NCI-H69 (cell line): Measurements from ENCODE around the gene SPACA4.
"Not testable (repeated sequence)": the region's sequence is repeated elsewhere in the genome, so short reads cannot be mapped to it uniquely, and the experiment has no call there.

Experiments used
- DNase-seq: peaks from one replicate; lab custom pipeline; 2025; lab: John Stamatoyannopoulos, UW

The SPACA4 gene

GRCh38 chr19:48618916-48619691, 12.6 kb downstream of the SPACA4 start, which contains the start of the genes RPL18 and SPHK2:
Gene RPL18 (minus strand): TSS chr19:48619178. CDS start chr19:48619143, 35 bp downstream.
Gene SPHK2 (plus strand): TSS chr19:48619506. CDS start chr19:48620515, 1,009 bp downstream.
- DNase-seq, result peak; percentile 100

DNA sequence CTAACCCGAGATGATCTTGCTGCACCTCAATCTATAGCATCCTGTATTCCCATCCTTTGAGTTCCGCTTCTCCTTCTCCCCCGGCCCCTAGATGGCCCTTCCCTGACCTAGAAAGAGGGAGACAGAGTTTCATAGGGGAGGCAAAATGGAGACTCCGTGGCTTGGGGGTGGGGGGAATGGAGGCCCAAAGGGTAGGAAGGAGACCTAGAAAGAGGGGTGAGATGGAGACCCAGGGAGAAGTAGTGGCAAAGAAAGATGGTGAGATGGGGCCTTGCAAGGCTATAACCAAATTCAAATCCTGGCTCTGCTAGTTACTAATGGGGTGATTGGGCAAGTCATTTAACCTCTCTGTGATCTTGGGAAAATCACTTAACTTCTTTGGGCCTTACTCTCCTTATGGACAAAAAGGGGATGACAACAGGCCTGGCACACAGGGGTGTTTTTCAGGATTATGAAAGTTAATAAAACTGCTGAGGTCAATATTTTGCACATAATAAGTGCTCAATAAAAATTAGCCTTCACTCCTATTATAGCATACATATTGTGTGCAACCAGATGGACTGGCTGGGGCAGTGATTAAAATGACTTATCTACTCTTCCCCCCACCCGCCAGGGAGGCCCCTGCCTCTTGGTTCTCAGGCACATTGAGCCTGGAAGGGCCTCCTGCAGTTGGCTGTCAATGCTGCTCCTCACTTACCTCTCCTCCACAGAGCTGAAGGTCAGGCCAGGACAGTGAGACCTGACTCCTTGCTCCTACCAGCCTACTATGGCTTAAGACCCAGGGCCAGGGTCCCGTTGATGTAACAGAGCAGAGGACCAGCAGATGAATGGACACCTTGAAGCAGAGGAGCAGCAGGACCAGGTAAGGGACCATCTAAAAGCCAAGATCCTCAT, 13.4 kb downstream of the SPACA4 start:
- DNase-seq, result no peak

DNA sequence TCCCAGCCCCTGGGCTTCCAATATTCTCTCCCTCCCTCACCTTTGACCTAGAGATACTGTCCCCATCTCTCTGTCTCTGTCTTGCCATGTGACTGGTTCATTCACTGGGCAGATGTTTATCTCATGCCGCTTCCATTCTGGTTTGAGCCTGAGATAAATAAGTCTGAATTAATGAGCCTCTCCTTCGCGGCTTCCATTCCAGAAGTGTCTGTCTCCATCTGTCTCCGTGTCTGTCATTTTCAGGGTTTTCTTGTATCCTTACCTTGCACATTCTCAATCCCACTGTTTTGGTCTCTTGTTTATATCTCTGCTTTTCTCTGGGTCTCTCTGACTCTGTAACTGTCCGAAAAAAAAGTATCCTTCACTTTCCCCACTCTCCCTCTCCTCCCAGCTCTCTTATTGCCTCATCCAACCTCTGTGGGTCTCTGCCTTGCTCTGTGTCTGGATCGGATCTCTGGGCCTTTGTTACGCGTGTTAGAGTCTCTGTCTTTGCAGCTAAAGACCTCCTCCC, 17.1 kb downstream of the SPACA4 start:
- no peak for DNase-seq

GRCh38 chr19:48624067-48624594, 17.6 kb downstream of the SPACA4 start:
- DNase-seq, result peak; percentile 99

DNA sequence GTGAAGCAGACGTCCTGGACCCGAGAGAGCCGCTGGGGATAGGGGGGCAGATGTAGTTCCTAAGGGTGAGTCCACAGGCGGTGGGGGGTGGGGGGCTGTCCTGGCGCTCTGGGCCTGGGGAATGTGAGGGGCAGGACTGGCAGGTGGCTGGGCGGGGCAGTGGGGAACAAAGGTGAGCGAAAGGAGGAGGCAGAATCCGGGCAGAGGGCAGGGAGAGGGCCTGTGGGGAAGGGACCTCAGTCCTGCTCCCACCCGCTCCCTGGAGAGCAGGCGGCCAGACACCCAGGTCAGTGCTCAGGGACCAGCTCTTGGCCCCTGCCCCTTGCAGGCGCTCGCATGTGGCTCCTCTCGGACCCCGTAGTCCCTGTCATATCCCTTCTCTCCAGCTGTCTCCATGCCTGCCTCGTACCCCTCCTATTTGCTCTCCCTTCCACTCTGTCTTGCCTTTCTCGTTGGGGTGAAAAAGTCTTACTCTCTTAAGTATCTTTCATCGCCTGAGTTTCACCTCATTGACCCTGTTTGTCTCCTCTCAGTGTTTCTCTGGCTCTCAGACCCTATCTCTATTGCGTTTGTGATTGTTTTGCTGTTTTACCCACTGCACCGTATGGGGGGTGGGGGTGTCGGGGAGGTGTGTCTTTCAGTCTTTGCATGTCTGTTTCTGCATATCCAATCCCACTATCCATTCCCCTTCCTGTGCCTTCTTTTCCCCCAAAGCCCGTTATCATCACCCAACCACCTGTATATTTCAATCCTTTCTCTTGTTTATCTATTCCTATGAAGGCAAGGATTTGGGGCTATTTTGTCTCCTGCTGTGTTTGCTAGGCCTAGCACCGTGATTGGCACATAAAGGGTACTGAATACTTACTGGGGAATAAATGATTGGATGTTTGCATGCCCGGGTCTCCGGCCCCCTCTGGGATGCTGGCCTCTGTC, 18.5 kb downstream of the SPACA4 start:
- peak; percentile 32 for DNase-seq

DNA sequence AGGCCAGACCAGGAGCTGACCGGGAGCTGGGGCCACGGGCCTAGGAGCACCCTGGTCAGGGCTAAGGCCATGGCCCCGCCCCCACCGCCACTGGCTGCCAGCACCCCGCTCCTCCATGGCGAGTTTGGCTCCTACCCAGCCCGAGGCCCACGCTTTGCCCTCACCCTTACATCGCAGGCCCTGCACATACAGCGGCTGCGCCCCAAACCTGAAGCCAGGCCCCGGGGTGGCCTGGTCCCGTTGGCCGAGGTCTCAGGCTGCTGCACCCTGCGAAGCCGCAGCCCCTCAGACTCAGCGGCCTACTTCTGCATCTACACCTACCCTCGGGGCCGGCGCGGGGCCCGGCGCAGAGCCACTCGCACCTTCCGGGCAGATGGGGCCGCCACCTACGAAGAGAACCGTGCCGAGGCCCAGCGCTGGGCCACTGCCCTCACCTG, 19.4 kb downstream of the SPACA4 start:
- DNase-seq, result no peak

DNA sequence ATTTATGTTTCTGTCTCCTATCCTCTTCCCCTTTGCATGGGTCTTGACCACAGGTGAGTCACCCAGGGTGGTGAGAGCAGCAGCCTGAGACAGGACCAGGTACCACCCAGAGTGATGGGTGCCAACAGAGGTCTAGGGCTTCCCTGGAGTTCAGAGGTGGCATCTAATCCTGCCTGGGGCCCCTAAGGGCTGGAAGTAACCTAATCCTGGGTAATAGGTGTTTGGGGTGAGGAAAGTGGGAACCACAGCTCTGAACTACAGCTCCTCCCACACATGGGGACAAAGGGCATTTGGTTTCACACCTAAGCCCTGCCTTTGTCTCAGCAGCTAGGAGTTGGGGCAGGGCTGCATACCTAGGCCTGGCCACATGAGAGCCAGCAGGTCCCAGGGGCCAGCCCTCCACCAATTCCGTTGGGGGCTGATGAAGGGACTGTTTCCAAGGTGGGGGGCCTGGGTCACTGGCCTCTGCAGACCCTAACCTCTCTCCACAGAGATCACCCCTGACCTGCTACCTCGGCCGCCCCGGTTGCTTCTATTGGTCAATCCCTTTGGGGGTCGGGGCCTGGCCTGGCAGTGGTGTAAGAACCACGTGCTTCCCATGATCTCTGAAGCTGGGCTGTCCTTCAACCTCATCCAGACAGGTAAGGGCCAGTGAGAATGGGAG, 20.8 kb downstream of the SPACA4 start:
- no peak for DNase-seq

DNA sequence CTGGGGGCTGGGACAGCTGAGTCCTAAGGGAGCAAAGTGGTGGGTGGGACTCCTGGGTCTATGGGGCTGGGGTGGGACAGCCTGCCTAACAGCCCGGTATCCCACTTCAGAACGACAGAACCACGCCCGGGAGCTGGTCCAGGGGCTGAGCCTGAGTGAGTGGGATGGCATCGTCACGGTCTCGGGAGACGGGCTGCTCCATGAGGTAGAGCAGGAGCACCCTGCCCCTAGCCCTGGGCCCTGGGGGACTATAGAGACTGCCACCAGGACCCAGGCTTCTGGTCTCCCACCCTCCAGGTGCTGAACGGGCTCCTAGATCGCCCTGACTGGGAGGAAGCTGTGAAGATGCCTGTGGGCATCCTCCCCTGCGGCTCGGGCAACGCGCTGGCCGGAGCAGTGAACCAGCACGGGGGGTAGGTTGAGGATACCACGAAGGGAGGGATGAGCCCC, 21.3 kb downstream of the SPACA4 start:
- DNase-seq, result no peak

DNA sequence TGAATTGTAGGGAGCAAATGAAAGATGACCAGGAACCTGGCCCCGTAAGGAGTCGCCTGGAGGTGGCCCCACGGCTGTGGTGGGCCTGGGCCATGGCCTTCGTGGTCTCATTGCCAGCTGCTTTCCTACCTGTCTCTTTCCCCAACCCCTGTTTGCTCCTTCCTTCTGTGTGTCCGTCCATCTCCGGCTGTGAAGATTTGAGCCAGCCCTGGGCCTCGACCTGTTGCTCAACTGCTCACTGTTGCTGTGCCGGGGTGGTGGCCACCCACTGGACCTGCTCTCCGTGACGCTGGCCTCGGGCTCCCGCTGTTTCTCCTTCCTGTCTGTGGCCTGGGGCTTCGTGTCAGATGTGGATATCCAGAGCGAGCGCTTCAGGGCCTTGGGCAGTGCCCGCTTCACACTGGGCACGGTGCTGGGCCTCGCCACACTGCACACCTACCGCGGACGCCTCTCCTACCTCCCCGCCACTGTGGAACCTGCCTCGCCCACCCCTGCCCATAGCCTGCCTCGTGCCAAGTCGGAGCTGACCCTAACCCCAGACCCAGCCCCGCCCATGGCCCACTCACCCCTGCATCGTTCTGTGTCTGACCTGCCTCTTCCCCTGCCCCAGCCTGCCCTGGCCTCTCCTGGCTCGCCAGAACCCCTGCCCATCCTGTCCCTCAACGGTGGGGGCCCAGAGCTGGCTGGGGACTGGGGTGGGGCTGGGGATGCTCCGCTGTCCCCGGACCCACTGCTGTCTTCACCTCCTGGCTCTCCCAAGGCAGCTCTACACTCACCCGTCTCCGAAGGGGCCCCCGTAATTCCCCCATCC, 22.1 kb downstream of the SPACA4 start:
- DNase-seq, result no peak

DNA sequence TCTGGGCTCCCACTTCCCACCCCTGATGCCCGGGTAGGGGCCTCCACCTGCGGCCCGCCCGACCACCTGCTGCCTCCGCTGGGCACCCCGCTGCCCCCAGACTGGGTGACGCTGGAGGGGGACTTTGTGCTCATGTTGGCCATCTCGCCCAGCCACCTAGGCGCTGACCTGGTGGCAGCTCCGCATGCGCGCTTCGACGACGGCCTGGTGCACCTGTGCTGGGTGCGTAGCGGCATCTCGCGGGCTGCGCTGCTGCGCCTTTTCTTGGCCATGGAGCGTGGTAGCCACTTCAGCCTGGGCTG, 22.7 kb downstream of the SPACA4 start:
- no peak for DNase-seq

- peak; percentile 97 for DNase-seq
Observed at GRCh38 chr19:48629599-48630295, 23.2 kb downstream of the SPACA4 start.

GRCh38 chr19:48630296-48631063, 23.9 kb downstream of the SPACA4 start:
- no peak for DNase-seq

DNA sequence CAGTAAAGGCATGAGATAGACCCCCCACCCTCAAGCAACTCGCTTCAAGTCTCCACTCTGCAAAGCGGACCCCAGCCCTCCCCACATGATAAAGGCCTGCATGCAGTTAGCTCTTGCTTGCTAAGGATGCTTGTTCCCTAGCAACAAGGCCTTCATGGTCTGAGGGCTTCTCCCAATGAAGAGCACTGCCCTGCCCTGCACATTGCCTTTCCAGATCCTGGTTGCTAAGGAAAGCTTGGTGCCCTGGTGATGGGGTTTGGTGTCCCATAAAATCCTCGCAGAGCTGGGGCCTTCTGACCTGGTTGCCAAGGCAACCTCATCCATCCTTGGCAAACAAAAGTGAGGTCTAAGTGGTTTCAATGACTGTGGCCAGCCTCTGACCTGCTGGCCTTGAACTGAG, 24.7 kb downstream of the SPACA4 start:
- no peak for DNase-seq

DNA sequence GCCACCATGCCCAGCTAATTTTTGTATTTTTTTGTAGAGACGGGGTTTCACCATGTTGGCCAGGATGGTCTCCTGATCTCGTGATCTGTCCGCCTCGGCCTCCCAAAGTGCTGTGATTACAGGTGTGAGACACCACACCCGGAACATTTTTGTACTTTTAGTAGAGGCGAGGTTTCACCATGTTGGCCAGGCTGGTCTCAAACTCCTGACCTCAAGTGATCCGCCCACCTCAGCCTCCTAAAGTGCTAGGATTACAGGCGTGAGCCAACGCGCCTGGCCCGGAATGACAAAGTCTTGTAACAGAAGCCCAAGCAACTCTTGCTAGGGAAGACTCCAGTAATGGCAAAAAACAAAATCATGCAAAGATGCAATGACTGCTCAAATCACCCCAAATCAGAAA, 25.7 kb downstream of the SPACA4 start:
- not testable (repeated sequence) for DNase-seq

GRCh38 chr19:48632692-48633147, 26.2 kb downstream of the SPACA4 start:
- DNase-seq, result no peak

GRCh38 chr19:48633148-48634035, 26.9 kb downstream of the SPACA4 start:
- no peak for DNase-seq

DNA sequence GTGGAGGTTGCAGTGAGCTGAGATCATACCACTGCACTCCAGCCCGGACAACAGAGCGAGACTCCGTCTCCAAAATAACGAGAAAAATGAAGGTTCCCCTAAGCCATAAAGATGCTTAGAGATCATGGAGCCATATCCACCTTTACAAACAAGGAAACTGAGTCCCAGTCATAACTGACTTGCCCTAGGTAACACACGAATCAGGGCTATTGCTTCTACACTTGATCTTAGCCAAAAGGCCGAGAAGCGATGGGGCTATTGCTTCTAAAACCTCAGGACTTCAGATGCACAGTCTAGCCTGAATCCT, 27.4 kb downstream of the SPACA4 start:
- no peak for DNase-seq
